Lower leg skin (tissue), 3 donors: Measurements from ENCODE around the gene ATF6.

Experiments
- CTCF ChIP-seq, 3 donors: fragments of 450-650 bp; IDR thresholded peaks; one replicate each; pipeline ENCODE4 v1.5.1; 2016; ENCODE audit warnings: antibody characterized with exemption in 3 of 3, mild to moderate bottlenecking in 3 of 3, moderate library complexity in 2 of 3
- POLR2A ChIP-seq, 2 donors: fragments of 450-650 bp; IDR thresholded peaks; one replicate each; pipeline ENCODE4 v1.6.1; 2016 to 2017; ENCODE audit warnings: antibody characterized with exemption in 2 of 2, mild to moderate bottlenecking in 1 of 2, moderate library complexity in 1 of 2

GRCh38 chr1:161855260-161855659, 89.1 kb downstream of the ATF6 start:
- no peak for TF ChIP-seq POLR2A (IDR thresholded peaks at IDR 0.05)
- TF ChIP-seq CTCF (IDR thresholded peaks at IDR 0.05), result no peak
